OCI-LY1 (cell line): ENCODE measurements around the gene OR51B5.

Experiments used
- EZH2 ChIP-seq: fragments of 200-600 bp; sonication (generic), shearing (Covaris generic); IDR thresholded peaks from 2 replicates; pipeline ENCODE4 v1.8.0; 2017; ENCODE audit warnings: borderline replicate concordance, mixed run types, mild to moderate bottlenecking, antibody characterized with exemption, low read length, moderate library complexity, mixed read lengths
- TF ChIP-seq, protein P1 (sequence below): fragments of 200-600 bp; sonication (generic), shearing (Covaris generic); IDR thresholded peaks from 2 replicates; pipeline ENCODE4 v1.5.1; 2017; ENCODE audit warnings: mild to moderate bottlenecking, antibody characterized with exemption, low read length, moderate library complexity, mixed read lengths

DNA sequence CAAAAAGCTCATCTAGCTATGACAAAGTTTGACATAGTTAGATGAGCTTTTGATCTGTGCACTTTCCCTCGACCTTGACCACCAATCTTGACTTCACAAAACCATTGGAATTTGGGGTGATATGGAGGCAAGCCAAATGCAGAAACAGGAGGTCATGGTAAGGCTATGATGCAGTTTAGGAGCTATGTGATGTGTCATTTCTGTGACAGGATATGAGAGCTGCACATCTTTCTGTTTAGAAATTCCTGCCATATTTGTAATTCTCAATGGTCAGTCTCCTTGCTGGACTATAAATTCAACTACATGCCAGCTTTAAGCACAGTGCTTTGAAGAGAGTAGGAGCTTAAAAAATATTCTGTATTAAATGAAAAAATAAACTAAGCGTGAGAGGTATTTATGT is 20.9 kb upstream of the OR51B5 start:
- TF ChIP-seq, protein P1, sequence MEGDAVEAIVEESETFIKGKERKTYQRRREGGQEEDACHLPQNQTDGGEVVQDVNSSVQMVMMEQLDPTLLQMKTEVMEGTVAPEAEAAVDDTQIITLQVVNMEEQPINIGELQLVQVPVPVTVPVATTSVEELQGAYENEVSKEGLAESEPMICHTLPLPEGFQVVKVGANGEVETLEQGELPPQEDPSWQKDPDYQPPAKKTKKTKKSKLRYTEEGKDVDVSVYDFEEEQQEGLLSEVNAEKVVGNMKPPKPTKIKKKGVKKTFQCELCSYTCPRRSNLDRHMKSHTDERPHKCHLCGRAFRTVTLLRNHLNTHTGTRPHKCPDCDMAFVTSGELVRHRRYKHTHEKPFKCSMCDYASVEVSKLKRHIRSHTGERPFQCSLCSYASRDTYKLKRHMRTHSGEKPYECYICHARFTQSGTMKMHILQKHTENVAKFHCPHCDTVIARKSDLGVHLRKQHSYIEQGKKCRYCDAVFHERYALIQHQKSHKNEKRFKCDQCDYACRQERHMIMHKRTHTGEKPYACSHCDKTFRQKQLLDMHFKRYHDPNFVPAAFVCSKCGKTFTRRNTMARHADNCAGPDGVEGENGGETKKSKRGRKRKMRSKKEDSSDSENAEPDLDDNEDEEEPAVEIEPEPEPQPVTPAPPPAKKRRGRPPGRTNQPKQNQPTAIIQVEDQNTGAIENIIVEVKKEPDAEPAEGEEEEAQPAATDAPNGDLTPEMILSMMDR = no peak
- no peak for TF ChIP-seq EZH2
